ENCODE results near the gene POLG. TPM values are rescaled to one million over a fixed set of nuclear protein-coding genes. Genes with fewer than 3 reads are reported as not detected.

The POLG gene
- total RNA-seq, 2 donors from 2014 or later, result 70.8 to 86.8 TPM

- Histone ChIP-seq H3K9me3 (no peaks in the 10 kb centered on the region), H3K27ac (no peak overlapping the region), H3K36me3 (peaks cover 31% of the 10 kb centered on the region), H3K9ac (ENCODE audit: low read depth in 2 of 2, low read length in 2 of 2) (no peak overlapping the region), H3K4me3 (no peak overlapping the region), H3K4me1 (no peaks in the 10 kb centered on the region), H3K27me3 (no peaks in the 10 kb centered on the region)
- no peak for TF ChIP-seq CTCF (IDR thresholded peaks at IDR 0.05)
- intact Hi-C loops (cut with DNase I), result no loop called here
- DNase-seq, result no peak
Observed at GRCh38 chr15:89316504-89316903, 18.1 kb downstream of the POLG start.

DNA sequence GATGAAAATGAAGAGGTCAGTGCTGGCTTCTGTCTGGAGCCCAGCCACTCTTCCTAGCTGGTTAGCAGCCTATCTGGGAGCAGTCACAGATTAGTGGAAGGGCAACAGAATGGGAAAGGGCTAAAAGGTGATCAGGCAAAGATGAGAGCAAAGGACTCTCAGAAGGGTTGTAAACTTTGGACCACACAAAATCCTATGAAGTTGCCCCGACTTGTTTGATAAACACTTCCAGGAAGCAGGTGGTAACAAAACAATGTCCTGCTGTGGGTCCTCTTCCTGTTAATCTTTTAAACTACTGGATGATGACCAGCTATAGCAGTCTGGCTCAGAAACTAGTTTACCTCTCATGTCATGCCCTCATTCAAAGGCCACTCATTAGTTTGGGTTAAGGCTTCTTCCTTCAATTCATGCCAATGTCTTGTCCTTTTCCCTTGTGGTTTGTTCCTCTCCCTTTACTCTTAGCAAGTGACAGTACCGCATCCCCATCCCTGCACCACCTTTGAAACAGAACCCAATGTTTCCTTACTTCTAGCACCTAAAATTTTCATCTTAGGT, 19.2 kb downstream of the POLG start:
- TF ChIP-seq CTCF (IDR thresholded peaks at IDR 0.05), result no peak
- Histone ChIP-seq H3K36me3 (peaks cover 23% of the 10 kb centered on the region), H3K9me3 (no peaks in the 10 kb centered on the region), H3K4me3 (no peak overlapping the region), H3K27ac (no peak overlapping the region), H3K9ac (ENCODE audit: low read depth in 2 of 2, low read length in 2 of 2) (no peak overlapping the region), H3K4me1 (no peaks in the 10 kb centered on the region), H3K27me3 (no peaks in the 10 kb centered on the region)
- DNase-seq, result no peak
- intact Hi-C loops (cut with DNase I), result no loop called here

DNA sequence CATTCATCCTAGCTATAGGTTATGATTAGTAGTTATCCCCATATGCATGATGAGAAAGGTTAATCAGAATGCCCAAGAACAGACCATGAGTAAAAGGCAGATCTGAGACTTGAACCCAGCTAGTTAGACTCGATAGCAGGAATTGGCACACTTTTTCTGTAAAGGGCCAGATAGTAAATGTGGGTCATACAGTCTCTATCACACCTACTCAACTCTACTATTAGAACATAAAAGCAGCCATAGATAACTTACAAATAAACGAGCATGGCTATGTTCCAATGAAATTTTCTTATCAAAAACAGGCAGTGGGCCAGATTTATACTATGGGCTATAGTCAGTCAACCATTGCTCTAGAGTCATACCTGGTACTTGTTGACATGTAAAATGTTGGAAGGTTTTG, 24.6 kb downstream of the POLG start:
- Histone ChIP-seq H3K4me1 (no peaks in the 10 kb centered on the region), H3K27ac (no peak overlapping the region), H3K36me3 (no peaks in the 10 kb centered on the region), H3K4me3 (no peak overlapping the region), H3K9ac (ENCODE audit: low read depth in 2 of 2, low read length in 2 of 2) (no peak overlapping the region), H3K9me3 (no peaks in the 10 kb centered on the region), H3K27me3 (no peaks in the 10 kb centered on the region)
- no peak for DNase-seq
- TF ChIP-seq CTCF (IDR thresholded peaks at IDR 0.05), result no peak
- intact Hi-C loops (cut with DNase I), result no loop called here

DNA sequence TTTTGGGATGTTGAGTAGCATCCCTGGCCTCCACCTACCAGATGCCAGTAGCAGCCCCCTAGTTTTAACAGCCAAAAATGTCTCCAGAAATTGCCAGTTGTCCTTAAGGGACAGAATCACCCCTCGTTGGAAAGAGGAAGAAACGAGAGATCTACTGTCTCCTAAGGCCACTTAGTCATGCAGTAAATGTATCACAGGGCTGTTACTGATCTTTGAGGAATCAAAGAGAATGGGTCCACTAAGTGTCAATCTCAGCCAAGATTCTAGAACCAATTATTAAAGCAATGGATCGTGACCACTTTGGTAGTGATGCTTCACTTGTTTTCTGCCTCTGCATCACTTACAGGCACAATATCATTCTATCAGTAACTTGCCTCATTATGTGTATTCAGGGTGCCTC, 26.4 kb downstream of the POLG start:
- no peak for TF ChIP-seq CTCF (IDR thresholded peaks at IDR 0.05)
- intact Hi-C loops (cut with DNase I), result no loop called here
- H3K9me3 ChIP-seq, result no peaks in the 10 kb centered on the region
- H3K9ac ChIP-seq (ENCODE audit: low read depth in 2 of 2, low read length in 2 of 2), result no peak overlapping the region
- no peak overlapping the region for H3K4me3 ChIP-seq
- DNase-seq, result no peak
- H3K4me1 ChIP-seq, result no peaks in the 10 kb centered on the region
- no peaks in the 10 kb centered on the region for H3K27me3 ChIP-seq
- H3K27ac ChIP-seq, result no peak overlapping the region
- no peaks in the 10 kb centered on the region for H3K36me3 ChIP-seq

DNA sequence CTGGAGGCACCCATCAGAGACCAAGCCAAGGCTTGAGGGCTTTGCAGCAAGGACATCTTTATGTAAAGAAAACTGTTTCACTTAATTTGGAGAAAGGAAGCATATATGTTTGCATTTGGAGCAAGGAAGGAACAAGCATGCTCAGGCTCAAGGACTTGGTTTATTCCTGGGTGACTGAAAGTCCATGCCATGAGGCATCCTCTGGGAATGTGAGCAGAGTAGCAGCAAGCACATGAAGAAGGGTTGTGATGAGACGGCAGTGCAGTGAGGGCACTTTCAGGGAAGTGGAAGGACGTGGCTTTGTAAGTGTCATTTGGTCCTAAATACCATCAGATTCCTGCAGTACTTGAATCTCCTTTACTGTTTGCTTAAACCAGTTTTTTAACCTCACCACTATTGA, 26.8 kb downstream of the POLG start:
- no peak overlapping the region for H3K9ac ChIP-seq (ENCODE audit: low read depth in 2 of 2, low read length in 2 of 2)
- no peaks in the 10 kb centered on the region for H3K36me3 ChIP-seq
- no peaks in the 10 kb centered on the region for H3K9me3 ChIP-seq
- no peak for DNase-seq
- no peak overlapping the region for H3K4me3 ChIP-seq
- no peaks in the 10 kb centered on the region for H3K4me1 ChIP-seq
- intact Hi-C loops (cut with DNase I), result no loop called here
- H3K27me3 ChIP-seq, result no peaks in the 10 kb centered on the region
- no peak for TF ChIP-seq CTCF (IDR thresholded peaks at IDR 0.05)
- H3K27ac ChIP-seq, result no peak overlapping the region

All from colonic mucosa (tissue), 4 donors.